ENCODE results near the gene ACSM6. TPM values are rescaled to one million over a fixed set of nuclear protein-coding genes. Genes with fewer than 3 reads are reported as not detected.

Gene ACSM6
- total and polyA plus RNA-seq, 2 of the 8 experiments (the other 6 are each of a cell fraction or from before 2014, with no cell fraction given): 0.33 TPM; not detected in 1

GRCh38 chr10:95217476-95217875, 23.4 kb downstream of the ACSM6 start:
- Histone ChIP-seq H2AK5ac (ENCODE audit: low read depth, low read length) (no peak overlapping the region), H2BK20ac (ENCODE audit: low read length) (no peak overlapping the region), H4K5ac (ENCODE audit: insufficient read length, low read depth, low read length) (no peak overlapping the region), H3K9me3 (ENCODE audit: insufficient read depth in 2 of 2, low read depth in 1 of 2, low read length in 1 of 2) (no peaks in the 10 kb centered on the region), H2BK15ac (ENCODE audit: low read length) (no peak overlapping the region), H2BK12ac (ENCODE audit: low read depth, low read length) (no peak overlapping the region), H3K36me3 (ENCODE audit: control insufficient read depth in 2 of 4, insufficient read depth in 4 of 4, low read length in 3 of 4) (peaks cover 0 to 5% (median 0%) of the 10 kb centered on the region in 4 experiments; a peak in 1 of 8 replicates), H3K14ac (ENCODE audit: insufficient read length) (no peak overlapping the region), H3K23ac (ENCODE audit: insufficient read length) (no peak overlapping the region), H2BK120ac (replicated peaks; ENCODE audit: low read depth, low read length) (no peak overlapping the region), H4K20me1 (replicated peaks in 1 of 2; ENCODE audit: control insufficient read depth in 1 of 2, insufficient read depth in 2 of 2, low read length in 2 of 2) (no peaks in the 10 kb centered on the region), H3K9ac (replicated peaks in 1 of 4; ENCODE audit: extremely low read depth in 1 of 4, low read depth in 3 of 4, low read length in 3 of 4) (no peak overlapping the region), H3K4me2 (ENCODE audit: insufficient read depth in 1 of 2, low read depth in 2 of 2, low read length in 2 of 2) (no peak overlapping the region), H2BK5ac (ENCODE audit: low read depth, low read length) (no peak overlapping the region), H3K79me1 (ENCODE audit: low read depth, low read length) (no peaks in the 10 kb centered on the region), H3K79me2 (ENCODE audit: control insufficient read depth in 1 of 2, insufficient read depth in 2 of 2, low read length in 2 of 2) (no peaks in the 10 kb centered on the region), H3K56ac (replicated peaks; ENCODE audit: insufficient read length, low read depth, low read length) (no peak overlapping the region), H4K8ac (ENCODE audit: extremely low read depth, insufficient read depth, low read length) (no peak overlapping the region), H2AFZ (ENCODE audit: low read length) (no peak overlapping the region), H4K91ac (replicated peaks; ENCODE audit: insufficient read length, low read length) (no peak overlapping the region), H3K27me3 (replicated peaks in 1 of 4; ENCODE audit: control insufficient read depth in 3 of 4, extremely low read depth in 1 of 4, insufficient read depth in 3 of 4, low read length in 3 of 4) (no peaks in the 10 kb centered on the region), H3K23me2 (ENCODE audit: low read depth, low read length) (no peaks in the 10 kb centered on the region), H3K27ac (ENCODE audit: low read depth, low read length) (no peak overlapping the region), H3K18ac (ENCODE audit: extremely low read depth, low read length) (no peak overlapping the region), H3K4me3 (ENCODE audit: extremely low read depth in 1 of 4, insufficient read depth in 2 of 4, low read depth in 3 of 4, low read length in 4 of 4) (no peak overlapping the region), H3K4me1 (replicated peaks in 1 of 4; ENCODE audit: control insufficient read depth in 3 of 4, insufficient read depth in 4 of 4, low read length in 3 of 4) (peaks cover 0 to 2% (median 0%) of the 10 kb centered on the region in 4 experiments; a peak in 2 of 7 replicates), H3K4ac (replicated peaks; ENCODE audit: insufficient read length, low read depth, low read length) (no peak overlapping the region)
- CTCF ChIA-PET (ENCODE audit: partially characterized antibody): interaction anchor here (1.4 to 2.3 kb wide), 3 partner anchors 8 to 33 kb away, joined by 3 to 6 read pairs (median 4); no protein-coding TSS in a partner anchor
- POLR2A ChIA-PET (ENCODE audit: partially characterized antibody): interaction anchor here (1.2 to 5.8 kb wide), 3 partner anchors 10 to 16 kb away, joined by 4 to 51 read pairs (median 5); no protein-coding TSS in a partner anchor
- WGBS, 2 experiments (ENCODE audit: extremely low coverage in 1 of 2, insufficient coverage in 1 of 2, insufficient read length in 1 of 2, insufficient replicate concordance in 2 of 2, low coverage in 1 of 2, low lambda C conversion rate in 2 of 2, missing lambda C conversion rate in 1 of 2): 87% methylated on average over 1 of the region's 1 CpG; no CpG with 5 or more reads in 1 of the 2 experiments
- TF ChIP-seq TAF7 (optimal IDR thresholded peaks at IDR 0.05; ENCODE audit: borderline replicate concordance, low read depth, low read length) (no peak), CREB1 (IDR thresholded peaks at IDR 0.05) (no peak), SIRT6 (IDR thresholded peaks at IDR 0.05; ENCODE audit: low read length) (no peak), GTF2F1 (IDR thresholded peaks at IDR 0.05; ENCODE audit: borderline replicate concordance, low read depth, low read length) (no peak), BACH1 (IDR thresholded peaks at IDR 0.05; ENCODE audit: low read length) (no peak), MAFK (IDR thresholded peaks at IDR 0.05; ENCODE audit: low read depth, low read length) (no peak), FOSL1 (IDR thresholded peaks at IDR 0.05; ENCODE audit: insufficient read depth, low read depth, low read length) (no peak), CHD2 (IDR thresholded peaks at IDR 0.05; ENCODE audit: low read length) (no peak), HDAC6 (IDR thresholded peaks at IDR 0.05; ENCODE audit: low read depth, low read length) (no peak), SRF (IDR thresholded peaks at IDR 0.05; ENCODE audit: low read depth, low read length) (no peak), EP300 (IDR thresholded peaks at IDR 0.05; ENCODE audit: borderline replicate concordance in 1 of 2, low read depth in 2 of 2, low read length in 2 of 2) (no peak), SUZ12 (IDR thresholded peaks at IDR 0.05; ENCODE audit: low read length) (no peak), CHD1 (IDR thresholded peaks at IDR 0.05; ENCODE audit: low read depth, low read length) (no peak)
- TF ChIP-seq, protein P1, sequence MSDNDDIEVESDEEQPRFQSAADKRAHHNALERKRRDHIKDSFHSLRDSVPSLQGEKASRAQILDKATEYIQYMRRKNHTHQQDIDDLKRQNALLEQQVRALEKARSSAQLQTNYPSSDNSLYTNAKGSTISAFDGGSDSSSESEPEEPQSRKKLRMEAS (IDR thresholded peaks at IDR 0.05): no peak
- DNase-seq (ENCODE audit: low read depth in 1 of 2, low spot score in 2 of 2): no peak
- no peak for FAIRE-seq

All from H1 (cell line).